CD4-positive, alpha-beta T cell (primary cell): ENCODE results near the gene PAX2. TPM values are rescaled to one million over a fixed set of nuclear protein-coding genes. Genes with fewer than 3 reads are reported as not detected.

Experiments used
- ATAC-seq: fragments of 200-7000 bp; cut with Tn5 transposase; one replicate; pipeline ENCODE4 v1.10.0; 2022; ENCODE audit warnings: mild to moderate bottlenecking; ENCODE audit not compliant: poor library complexity
- CTCF ChIA-PET: fragments of 350-600 bp; sonication (Branson Sonifier 250); formaldehyde crosslinking; loops from one replicate; lab custom pipeline; 2021; ENCODE audit warnings: antibody characterized with exemption, inconsistent platforms; lab: Charles Lee
- POLR2A ChIA-PET: fragments of 350-600 bp; sonication (Branson Sonifier 250); formaldehyde crosslinking; loops from one replicate; lab custom pipeline; 2021; ENCODE audit warnings: antibody characterized with exemption, inconsistent platforms; lab: Charles Lee
- DNase-seq, 14 experiments: peaks; one replicate each; pipeline ENCODE4 v3.0.0-alpha.2; 2013 to 2020; ENCODE audit warnings: mixed read lengths in 2 of 14
- H3K27ac ChIP-seq, 2 donors: one replicate each; pipeline versions ENCODE4 v1.5.1 to v1.7.0; 2013; ENCODE audit warnings: low read length in 2 of 2, low read depth in 1 of 2, mild to moderate bottlenecking in 1 of 2
- H3K27me3 ChIP-seq, 2 experiments: 1 replicate in 1 of 2; 2 replicates in 1 of 2; pipeline versions ENCODE4 v1.6.1 to v1.7.0; 2013; ENCODE audit warnings: low read length in 2 of 2, control low read depth in 1 of 2, mild to moderate bottlenecking in 1 of 2, moderate library complexity in 1 of 2; ENCODE audit not compliant: insufficient read depth in 2 of 2, control insufficient read depth in 1 of 2
- H3K36me3 ChIP-seq: one replicate; pipeline ENCODE4 v1.6.1; 2013; ENCODE audit warnings: low read length, control low read depth; ENCODE audit not compliant: insufficient read depth
- H3K4me1 ChIP-seq: one replicate; pipeline ENCODE4 v1.6.1; 2013; ENCODE audit warnings: low read length, control low read depth; ENCODE audit not compliant: insufficient read depth
- H3K4me3 ChIP-seq: one replicate; pipeline ENCODE4 v1.5.1; 2013; ENCODE audit warnings: mild to moderate bottlenecking, low read length, moderate library complexity
- H3K9me3 ChIP-seq, 2 experiments: 1 replicate in 1 of 2; 2 replicates in 1 of 2; pipeline versions ENCODE4 v1.6.1 to v1.7.0; 2013; ENCODE audit warnings: low read length in 2 of 2, mild to moderate bottlenecking in 2 of 2, control low read depth in 1 of 2, moderate library complexity in 1 of 2; ENCODE audit not compliant: control insufficient read depth in 1 of 2, insufficient read depth in 1 of 2
- H3K27ac Mint-ChIP-seq: one replicate; pipeline ENCODE4 v1.8.0; 2020; ENCODE audit warnings: mixed read lengths
- H3K27me3 Mint-ChIP-seq: one replicate; pipeline ENCODE4 v1.8.0; 2021; ENCODE audit warnings: mixed read lengths
- H3K36me3 Mint-ChIP-seq: one replicate; pipeline ENCODE4 v1.8.0; 2021; ENCODE audit warnings: low read depth, mixed read lengths
- H3K4me1 Mint-ChIP-seq: one replicate; pipeline ENCODE4 v1.8.0; 2021; ENCODE audit warnings: low read depth, mixed read lengths
- H3K4me3 Mint-ChIP-seq: one replicate; pipeline ENCODE4 v1.8.0; 2020; ENCODE audit warnings: mild to moderate bottlenecking, mixed read lengths
- H3K9me3 Mint-ChIP-seq: one replicate; pipeline ENCODE4 v1.8.0; 2020; ENCODE audit warnings: mixed read lengths
- intact Hi-C, 2 experiments: fragments of 100-400 bp; cut with DNase I in 1 of 2; cut with micrococcal nuclease in 1 of 2; formaldehyde crosslinking; loops; one replicate each; pipeline versions ENCODE4 v1.15.1 to v1.9.0; 2023 to 2025; cut with DNase I, micrococcal nuclease
- total RNA-seq, 174 experiments: library from RNA in 2 of 174; stranded (reverse) in 2 of 174; gene quantifications; one replicate each; pipeline ENCODE4 v1.2.3 and lab custom pipeline; 2021 to 2026
- TF ChIP-seq, protein P1 (sequence below): fragments of 200-600 bp; IDR thresholded peaks from one replicate; pipeline ENCODE4 v1.8.0; 2022; ENCODE audit warnings: antibody characterized with exemption, mild to moderate bottlenecking

Gene PAX2
- total RNA-seq, 2 experiments from 2014 or later: not detected

DNA sequence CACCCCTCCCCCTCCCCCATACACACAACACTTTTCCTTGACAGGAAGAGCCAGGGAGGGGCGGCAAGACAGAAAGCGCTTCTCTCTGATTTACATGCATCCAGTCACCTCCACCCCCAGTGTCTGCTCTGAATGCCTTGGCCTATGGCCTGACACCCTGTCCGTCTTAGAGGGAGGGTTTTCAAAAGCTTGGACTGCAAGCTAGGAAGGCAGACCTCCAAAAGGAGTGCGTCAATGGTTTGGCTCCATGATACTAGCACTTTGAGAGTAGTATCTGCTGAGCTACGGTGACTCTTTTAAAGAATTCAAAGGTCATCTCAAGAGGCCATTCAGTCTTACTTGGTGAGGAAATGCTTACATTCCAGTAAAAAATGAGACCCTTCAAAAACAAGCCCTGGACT, 20.3 kb upstream of the PAX2 start:
- H3K27ac Mint-ChIP-seq: no peak overlapping the region
- Histone ChIP-seq H3K9me3 (peaks cover 0 to 7% of the 10 kb centered on the region in 2 experiments), H3K4me1 (peaks cover 12% of the 10 kb centered on the region), H3K4me3 (no peak overlapping the region), H3K27me3 (peaks cover 65 to 85% of the 10 kb centered on the region in 2 experiments), H3K36me3 (no peaks in the 10 kb centered on the region), H3K27ac (no peak overlapping the region)
- ATAC-seq: no peak
- H3K36me3 Mint-ChIP-seq: no peaks in the 10 kb centered on the region
- intact Hi-C loops: loop anchor here in 1 of 2 experiments (5.0 kb wide), 1 partner anchor 163 kb away; no protein-coding TSS in a partner anchor
- no peak overlapping the region for H3K4me3 Mint-ChIP-seq
- ChIA-PET POLR2A (no interaction called here), CTCF (no interaction called here)
- peaks cover 17% of the 10 kb centered on the region for H3K4me1 Mint-ChIP-seq
- H3K27me3 Mint-ChIP-seq: peaks cover 90% of the 10 kb centered on the region
- TF ChIP-seq, protein P1, sequence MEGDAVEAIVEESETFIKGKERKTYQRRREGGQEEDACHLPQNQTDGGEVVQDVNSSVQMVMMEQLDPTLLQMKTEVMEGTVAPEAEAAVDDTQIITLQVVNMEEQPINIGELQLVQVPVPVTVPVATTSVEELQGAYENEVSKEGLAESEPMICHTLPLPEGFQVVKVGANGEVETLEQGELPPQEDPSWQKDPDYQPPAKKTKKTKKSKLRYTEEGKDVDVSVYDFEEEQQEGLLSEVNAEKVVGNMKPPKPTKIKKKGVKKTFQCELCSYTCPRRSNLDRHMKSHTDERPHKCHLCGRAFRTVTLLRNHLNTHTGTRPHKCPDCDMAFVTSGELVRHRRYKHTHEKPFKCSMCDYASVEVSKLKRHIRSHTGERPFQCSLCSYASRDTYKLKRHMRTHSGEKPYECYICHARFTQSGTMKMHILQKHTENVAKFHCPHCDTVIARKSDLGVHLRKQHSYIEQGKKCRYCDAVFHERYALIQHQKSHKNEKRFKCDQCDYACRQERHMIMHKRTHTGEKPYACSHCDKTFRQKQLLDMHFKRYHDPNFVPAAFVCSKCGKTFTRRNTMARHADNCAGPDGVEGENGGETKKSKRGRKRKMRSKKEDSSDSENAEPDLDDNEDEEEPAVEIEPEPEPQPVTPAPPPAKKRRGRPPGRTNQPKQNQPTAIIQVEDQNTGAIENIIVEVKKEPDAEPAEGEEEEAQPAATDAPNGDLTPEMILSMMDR: no peak
- H3K9me3 Mint-ChIP-seq: no peaks in the 10 kb centered on the region
- no peak for DNase-seq

DNA sequence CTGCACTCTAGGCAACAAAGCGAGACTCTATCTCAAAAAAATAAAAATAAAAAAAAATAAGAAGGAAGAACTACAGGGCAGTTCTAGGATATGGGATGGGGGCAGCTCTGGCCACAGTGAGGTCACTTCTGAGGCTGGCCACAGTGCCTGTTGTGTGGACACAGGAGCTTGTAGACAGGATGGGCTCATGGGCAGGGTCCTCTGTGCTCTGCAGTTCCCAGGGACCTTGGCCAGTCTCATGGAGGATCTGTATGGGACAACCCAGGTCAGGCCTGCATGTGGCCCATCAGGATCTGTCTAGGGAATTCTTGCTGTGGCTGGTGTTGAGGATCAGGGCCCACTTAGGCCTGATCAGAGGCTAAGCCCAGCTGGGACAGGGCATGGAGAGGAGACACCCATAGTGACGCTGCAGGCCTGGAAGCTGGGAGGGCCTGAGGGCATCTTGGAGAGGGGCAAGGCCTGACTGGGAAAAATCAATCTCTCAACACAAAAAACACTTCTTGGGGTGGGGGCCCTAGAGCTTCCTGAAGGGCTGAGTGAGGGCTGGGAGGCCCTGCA, 19.4 kb upstream of the PAX2 start:
- ChIA-PET CTCF (no interaction called here), POLR2A (no interaction called here)
- peaks cover 21% of the 10 kb centered on the region for H3K4me1 ChIP-seq
- no peak overlapping the region for H3K27ac Mint-ChIP-seq
- intact Hi-C loops: loop anchor here in 1 of 2 experiments (5.0 kb wide), 1 partner anchor 164 kb away; no protein-coding TSS in a partner anchor
- DNase-seq (no peak), ATAC-seq (no peak)
- H3K4me3 Mint-ChIP-seq: no peak overlapping the region
- H3K36me3 ChIP-seq: no peaks in the 10 kb centered on the region
- peaks cover 25% of the 10 kb centered on the region for H3K4me1 Mint-ChIP-seq
- no peaks in the 10 kb centered on the region for H3K36me3 Mint-ChIP-seq
- H3K27me3 Mint-ChIP-seq: peaks cover 90% of the 10 kb centered on the region
- TF ChIP-seq, protein P1: no peak
- no peaks in the 10 kb centered on the region for H3K9me3 Mint-ChIP-seq
- no peak overlapping the region for H3K4me3 ChIP-seq
- no peak overlapping the region for H3K27ac ChIP-seq
- peaks cover 64 to 89% of the 10 kb centered on the region in 2 experiments for H3K27me3 ChIP-seq
- peaks cover 0 to 10% of the 10 kb centered on the region in 2 experiments for H3K9me3 ChIP-seq

DNA sequence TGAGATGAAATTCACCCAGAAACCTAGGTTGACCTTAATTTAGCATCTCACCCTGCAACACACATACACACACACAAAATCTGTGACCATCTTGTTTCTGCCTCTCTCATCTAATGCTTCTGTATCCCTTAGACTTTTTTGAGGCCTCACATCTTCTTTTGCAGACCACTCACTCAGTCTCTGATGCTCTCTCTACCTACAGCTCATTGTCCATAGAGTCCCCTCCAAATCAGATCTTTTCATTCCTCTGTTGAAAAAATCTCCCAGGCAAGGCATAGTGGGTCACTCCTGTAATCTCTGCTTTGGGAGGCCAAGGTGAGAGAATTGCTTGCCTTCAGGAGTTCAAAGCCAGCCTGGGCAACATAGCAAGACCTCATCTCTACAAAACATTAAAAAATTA, 17.6 kb upstream of the PAX2 start:
- Mint-ChIP-seq H3K9me3 (no peaks in the 10 kb centered on the region), H3K4me3 (no peak overlapping the region), H3K36me3 (no peaks in the 10 kb centered on the region), H3K27ac (no peak overlapping the region), H3K4me1 (peaks cover 40% of the 10 kb centered on the region), H3K27me3 (peaks cover 92% of the 10 kb centered on the region)
- POLR2A ChIA-PET: no interaction called here
- TF ChIP-seq, protein P1: no peak
- Histone ChIP-seq H3K4me1 (peaks cover 27% of the 10 kb centered on the region), H3K27me3 (peaks cover 60 to 90% of the 10 kb centered on the region in 2 experiments), H3K4me3 (no peak overlapping the region), H3K36me3 (no peaks in the 10 kb centered on the region), H3K27ac (no peak overlapping the region), H3K9me3 (peaks cover 0 to 11% of the 10 kb centered on the region in 2 experiments)
- intact Hi-C loops: loop anchor here in 1 of 2 experiments (5.0 kb wide), 1 partner anchor 166 kb away; no protein-coding TSS in a partner anchor
- no peak for ATAC-seq
- CTCF ChIA-PET: interaction anchor here (1.0 kb wide), 1 partner anchor 15 kb away, joined by 3 read pairs; no protein-coding TSS in a partner anchor
- no peak for DNase-seq
